GM12878 (cell line): Measurements from ENCODE around the gene ARL15. TPM values are rescaled to one million over a fixed set of nuclear protein-coding genes. Genes with fewer than 3 reads are reported as not detected.

Source experiments
- BACH1 ChIP-seq: fragments of 450-650 bp; IDR thresholded peaks from 2 replicates; pipeline ENCODE4 v1.6.1; 2017; ENCODE audit warnings: mild to moderate bottlenecking, borderline replicate concordance
- CEBPB ChIP-seq, 2 experiments: fragments of 150-350 bp in 1 of 2; IDR thresholded peaks; 2 replicates each; pipeline ENCODE4 v1.6.1; 2012 to 2014; ENCODE audit warnings: low read depth in 2 of 2, low read length in 2 of 2, borderline replicate concordance in 1 of 2, inconsistent platforms in 1 of 2
- CHD1 ChIP-seq: IDR thresholded peaks from 2 replicates; pipeline ENCODE4 v1.6.1; 2012; ENCODE audit warnings: low read depth, low read length, improper control_type of control experiment
- CHD2 ChIP-seq: IDR thresholded peaks from 2 replicates; pipeline ENCODE4 v1.6.1; 2011; ENCODE audit warnings: low read depth, low read length, improper control_type of control experiment, borderline replicate concordance
- EGR1 ChIP-seq, 2 experiments: IDR thresholded peaks; 1 replicate in 1 of 2; 2 replicates in 1 of 2; pipeline ENCODE4 v1.6.1; 2011 to 2012; ENCODE audit warnings: low read depth in 2 of 2, low read length in 2 of 2, borderline replicate concordance in 1 of 2, mild to moderate bottlenecking in 1 of 2, moderate library complexity in 1 of 2
- GABPA ChIP-seq: IDR thresholded peaks from 2 replicates; pipeline ENCODE4 v1.6.1; 2014; ENCODE audit warnings: antibody characterized with exemption, low read depth, mild to moderate bottlenecking, inconsistent platforms
- HCFC1 ChIP-seq: fragments of 150-350 bp; IDR thresholded peaks from 2 replicates; pipeline ENCODE4 v1.6.1; 2014; ENCODE audit warnings: low read length
- HDAC6 ChIP-seq: fragments of 200-600 bp; sonication (generic); IDR thresholded peaks from one replicate; pipeline ENCODE4 v1.8.0; 2017; ENCODE audit warnings: antibody characterized with exemption; ENCODE audit not compliant: unreplicated experiment
- JUND ChIP-seq: IDR thresholded peaks from 2 replicates; pipeline ENCODE4 v1.6.1; 2012; ENCODE audit warnings: low read depth, mild to moderate bottlenecking, low read length, improper control_type of control experiment, moderate library complexity
- KDM1A ChIP-seq: fragments of 200-600 bp; sonication (generic); IDR thresholded peaks from 2 replicates; pipeline ENCODE4 v1.6.1; 2016; ENCODE audit warnings: borderline replicate concordance
- MEF2A ChIP-seq: IDR thresholded peaks from 2 replicates; pipeline ENCODE4 v1.6.1; 2011; ENCODE audit warnings: low read depth, mild to moderate bottlenecking, low read length, moderate library complexity; ENCODE audit not compliant: insufficient read depth
- MYC ChIP-seq: IDR thresholded peaks from 2 replicates; pipeline ENCODE4 v1.6.1; 2011; ENCODE audit warnings: mild to moderate bottlenecking, low read length, moderate library complexity, inconsistent platforms; ENCODE audit not compliant: insufficient read depth, insufficient replicate concordance, insufficient read length, severe bottlenecking
- NBN ChIP-seq: fragments of 450-650 bp; IDR thresholded peaks from 2 replicates; pipeline ENCODE4 v1.6.1; 2016
- POLR2AphosphoS2 ChIP-seq: IDR thresholded peaks from 2 replicates; pipeline ENCODE4 v1.6.1; 2011; ENCODE audit warnings: low read depth, mild to moderate bottlenecking, low read length, improper control_type of control experiment, moderate library complexity
- POLR2AphosphoS5 ChIP-seq: IDR thresholded peaks from 2 replicates; pipeline ENCODE4 v1.6.1; 2011; ENCODE audit warnings: mild to moderate bottlenecking, low read length, inconsistent platforms
- SIN3A ChIP-seq: IDR thresholded peaks from 2 replicates; pipeline ENCODE4 v1.6.1; 2012; ENCODE audit warnings: low read depth, low read length, improper control_type of control experiment
- SMAD1 ChIP-seq: fragments of 450-650 bp; IDR thresholded peaks from 2 replicates; pipeline ENCODE4 v1.6.1; 2018; ENCODE audit warnings: mild to moderate bottlenecking, low read depth; ENCODE audit not compliant: partially characterized antibody
- SMAD5 ChIP-seq: IDR thresholded peaks from 2 replicates; pipeline ENCODE4 v1.6.1; 2016; ENCODE audit warnings: antibody characterized with exemption, low read depth
- STAT3 ChIP-seq: IDR thresholded peaks from 2 replicates; pipeline ENCODE4 v1.6.1; 2011; ENCODE audit warnings: low read depth, low read length, improper control_type of control experiment
- TCF12 ChIP-seq: IDR thresholded peaks from 2 replicates; pipeline ENCODE4 v1.6.1; 2011; ENCODE audit warnings: low read depth, mild to moderate bottlenecking, low read length
- WRNIP1 ChIP-seq: IDR thresholded peaks from 2 replicates; pipeline ENCODE4 v1.6.1; 2011; ENCODE audit warnings: low read depth, low read length, improper control_type of control experiment, borderline replicate concordance
- polyA plus RNA-seq, 11 experiments: library from polyadenylated mRNA; depleted of rRNA in 4 of 11; unstranded in 6 of 11; stranded (reverse) in 5 of 11; fragments of >200 nt; fragmentation: Nextera tagmentation in 4 of 11; fragmentation: Illumina TruSeq in 1 of 11; extraction: Ambion mirVana in 4 of 11; extraction: Trizol in 1 of 11; gene quantifications; 1 replicate in 1 of 11; 2 replicates in 10 of 11; pipeline versions ENCODE4 v1.2.1 to v1.2.3, GENCODE V29; 2011 to 2016; ENCODE audit warnings: inconsistent platforms in 2 of 11, missing spikeins in 2 of 11, low read depth in 1 of 11
- total RNA-seq, 4 experiments: library from RNA; depleted of rRNA in 3 of 4; stranded (reverse); fragments of >200 nt in 3 of 4; fragmentation: Illumina TruSeq in 1 of 4; extraction: Trizol in 1 of 4; gene quantifications; 2 replicates each; pipeline versions ENCODE4 v1.2.1 to v1.2.3, GENCODE V29; 2013 to 2021
- TF ChIP-seq, protein P1 (sequence below): fragments of 450-650 bp; formaldehyde crosslinking; IDR thresholded peaks from 2 replicates; pipeline ENCODE4 v1.5.0; 2022; ENCODE audit warnings: mild to moderate bottlenecking, missing genetic modification characterization
- TF ChIP-seq, protein P2 (sequence below): IDR thresholded peaks from 2 replicates; pipeline ENCODE4 v1.6.1; 2011; ENCODE audit warnings: mild to moderate bottlenecking, low read depth, low read length, moderate library complexity; ENCODE audit not compliant: insufficient replicate concordance
- TF ChIP-seq, protein P3 (sequence below): fragments of 450-650 bp; IDR thresholded peaks from 2 replicates; pipeline ENCODE4 v1.6.1; 2018; ENCODE audit warnings: borderline replicate concordance, mild to moderate bottlenecking; ENCODE audit not compliant: partially characterized antibody

ARL15 gene
- total and polyA plus RNA-seq, 10 of the 15 experiments (the other 5 are each of a cell fraction or from before 2014, with no cell fraction given): 3.6 to 11.0 (median 7.7) TPM

DNA sequence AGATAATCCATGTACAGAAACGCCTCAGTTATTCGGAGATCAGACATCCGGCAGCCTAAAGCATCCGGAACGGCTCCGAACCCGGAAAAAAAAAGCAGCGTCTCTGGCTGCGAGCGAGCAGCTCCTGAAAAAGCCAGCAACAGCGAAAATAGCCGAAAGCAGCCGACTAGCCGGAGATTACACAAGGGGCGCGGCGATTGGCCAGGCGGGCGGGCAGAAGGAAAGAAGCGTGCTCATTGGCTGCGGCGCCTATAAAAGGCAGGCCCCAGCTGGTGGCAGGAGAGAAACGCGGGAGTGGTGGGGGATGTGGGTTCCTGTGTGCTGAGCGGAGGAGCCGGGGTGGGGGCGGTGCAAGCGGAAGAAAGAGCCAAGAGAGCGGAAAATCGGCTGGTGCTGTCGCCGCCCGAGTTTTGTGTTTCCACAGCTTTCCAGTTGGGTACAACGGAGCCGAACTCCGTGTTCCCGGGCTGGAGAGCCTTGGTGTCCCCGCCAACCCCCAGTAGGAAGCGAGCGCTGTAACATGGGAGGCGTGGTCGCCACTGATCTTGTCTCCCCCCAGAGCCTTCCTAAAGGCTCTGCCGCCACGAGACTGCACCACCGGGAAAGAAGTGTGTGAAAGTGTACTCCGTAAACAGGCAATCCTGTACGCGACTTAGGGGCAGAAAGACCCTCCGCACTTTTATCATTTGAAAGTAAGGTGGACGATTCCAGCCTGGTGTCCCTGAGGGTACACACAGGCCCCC is at the start of gene ARL15 (continued):
- TF ChIP-seq CHD2 (peak; percentile 80; the same call in 1 of the 2 replicates), POLR2AphosphoS2 (peak; percentile 97), TCF12 (peak; percentile 89), CHD1 (no peak), GABPA (no peak), NBN (peak; percentile 67; the same call in 1 of the 2 replicates), BACH1 (peak; percentile 83), JUND (no peak; the same call in 1 of the 2 replicates), MYC (no peak), MEF2A (no peak), POLR2AphosphoS5 (peak; percentile 99), CEBPB (IDR thresholded peaks at IDR 0.05; ENCODE audit: borderline replicate concordance in 1 of 2, low read depth in 2 of 2, low read length in 2 of 2) (0 out of 4 replicates have a peak, but pooled peaks of 1 of the 2 experiments have one; percentile 36), HCFC1 (no peak), SMAD5 (peak; percentile 96), STAT3 (no peak), WRNIP1 (0 out of 2 replicates have a peak, but pooled peaks have one; percentile 16), SMAD1 (peak; percentile 69), EGR1 (IDR thresholded peaks at IDR 0.05; ENCODE audit: borderline replicate concordance in 1 of 2, low read depth in 2 of 2, low read length in 2 of 2) (peak in 1 of 2 experiments; percentile 79; a peak in 2 of 3 replicates), HDAC6 (peak; percentile 42), SIN3A (peak; percentile 85), KDM1A (no peak)
- TF ChIP-seq, protein P1, sequence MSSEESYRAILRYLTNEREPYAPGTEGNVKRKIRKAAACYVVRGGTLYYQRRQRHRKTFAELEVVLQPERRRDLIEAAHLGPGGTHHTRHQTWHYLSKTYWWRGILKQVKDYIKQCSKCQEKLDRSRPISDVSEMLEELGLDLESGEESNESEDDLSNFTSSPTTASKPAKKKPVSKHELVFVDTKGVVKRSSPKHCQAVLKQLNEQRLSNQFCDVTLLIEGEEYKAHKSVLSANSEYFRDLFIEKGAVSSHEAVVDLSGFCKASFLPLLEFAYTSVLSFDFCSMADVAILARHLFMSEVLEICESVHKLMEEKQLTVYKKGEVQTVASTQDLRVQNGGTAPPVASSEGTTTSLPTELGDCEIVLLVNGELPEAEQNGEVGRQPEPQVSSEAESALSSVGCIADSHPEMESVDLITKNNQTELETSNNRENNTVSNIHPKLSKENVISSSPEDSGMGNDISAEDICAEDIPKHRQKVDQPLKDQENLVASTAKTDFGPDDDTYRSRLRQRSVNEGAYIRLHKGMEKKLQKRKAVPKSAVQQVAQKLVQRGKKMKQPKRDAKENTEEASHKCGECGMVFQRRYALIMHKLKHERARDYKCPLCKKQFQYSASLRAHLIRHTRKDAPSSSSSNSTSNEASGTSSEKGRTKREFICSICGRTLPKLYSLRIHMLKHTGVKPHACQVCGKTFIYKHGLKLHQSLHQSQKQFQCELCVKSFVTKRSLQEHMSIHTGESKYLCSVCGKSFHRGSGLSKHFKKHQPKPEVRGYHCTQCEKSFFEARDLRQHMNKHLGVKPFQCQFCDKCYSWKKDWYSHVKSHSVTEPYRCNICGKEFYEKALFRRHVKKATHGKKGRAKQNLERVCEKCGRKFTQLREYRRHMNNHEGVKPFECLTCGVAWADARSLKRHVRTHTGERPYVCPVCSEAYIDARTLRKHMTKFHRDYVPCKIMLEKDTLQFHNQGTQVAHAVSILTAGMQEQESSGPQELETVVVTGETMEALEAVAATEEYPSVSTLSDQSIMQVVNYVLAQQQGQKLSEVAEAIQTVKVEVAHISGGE (CRISPR knock-in tag): no peak
- TF ChIP-seq, protein P2, sequence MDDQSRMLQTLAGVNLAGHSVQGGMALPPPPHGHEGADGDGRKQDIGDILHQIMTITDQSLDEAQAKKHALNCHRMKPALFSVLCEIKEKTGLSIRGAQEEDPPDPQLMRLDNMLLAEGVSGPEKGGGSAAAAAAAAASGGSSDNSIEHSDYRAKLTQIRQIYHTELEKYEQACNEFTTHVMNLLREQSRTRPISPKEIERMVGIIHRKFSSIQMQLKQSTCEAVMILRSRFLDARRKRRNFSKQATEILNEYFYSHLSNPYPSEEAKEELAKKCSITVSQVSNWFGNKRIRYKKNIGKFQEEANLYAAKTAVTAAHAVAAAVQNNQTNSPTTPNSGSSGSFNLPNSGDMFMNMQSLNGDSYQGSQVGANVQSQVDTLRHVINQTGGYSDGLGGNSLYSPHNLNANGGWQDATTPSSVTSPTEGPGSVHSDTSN: peak; percentile 64
- TF ChIP-seq, protein P3, sequence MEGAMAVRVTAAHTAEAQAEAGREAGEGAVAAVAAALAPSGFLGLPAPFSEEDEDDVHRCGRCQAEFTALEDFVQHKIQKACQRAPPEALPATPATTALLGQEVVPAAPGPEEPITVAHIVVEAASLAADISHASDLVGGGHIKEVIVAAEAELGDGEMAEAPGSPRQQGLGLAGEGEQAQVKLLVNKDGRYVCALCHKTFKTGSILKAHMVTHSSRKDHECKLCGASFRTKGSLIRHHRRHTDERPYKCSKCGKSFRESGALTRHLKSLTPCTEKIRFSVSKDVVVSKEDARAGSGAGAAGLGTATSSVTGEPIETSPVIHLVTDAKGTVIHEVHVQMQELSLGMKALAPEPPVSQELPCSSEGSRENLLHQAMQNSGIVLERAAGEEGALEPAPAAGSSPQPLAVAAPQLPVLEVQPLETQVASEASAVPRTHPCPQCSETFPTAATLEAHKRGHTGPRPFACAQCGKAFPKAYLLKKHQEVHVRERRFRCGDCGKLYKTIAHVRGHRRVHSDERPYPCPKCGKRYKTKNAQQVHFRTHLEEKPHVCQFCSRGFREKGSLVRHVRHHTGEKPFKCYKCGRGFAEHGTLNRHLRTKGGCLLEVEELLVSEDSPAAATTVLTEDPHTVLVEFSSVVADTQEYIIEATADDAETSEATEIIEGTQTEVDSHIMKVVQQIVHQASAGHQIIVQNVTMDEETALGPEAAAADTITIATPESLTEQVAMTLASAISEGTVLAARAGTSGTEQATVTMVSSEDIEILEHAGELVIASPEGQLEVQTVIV: no peak
